ENCODE results near the gene UCK1.
"Not testable (repeated sequence)": the region's sequence is repeated elsewhere in the genome, so short reads cannot be mapped to it uniquely, and the experiment has no call there.

UCK1 gene

GRCh38 chr9:131524665-131525315 is 6.3 kb downstream of the UCK1 start:
- FAIRE-seq (no peak), DNase-seq (ENCODE audit: insufficient read length, low spot score) (no peak)

GRCh38 chr9:131523451-131524435 is 7.3 kb downstream of the UCK1 start:
- DNase-seq (ENCODE audit: insufficient read length, low spot score) (no peak), FAIRE-seq (no peak)

GRCh38 chr9:131523086-131523388 is 8.0 kb downstream of the UCK1 start:
- no peak for FAIRE-seq

GRCh38 chr9:131522257-131523085 is 8.6 kb downstream of the UCK1 start:
- no peak for FAIRE-seq
- DNase-seq (ENCODE audit: insufficient read length, low spot score) = no peak

More at GRCh38 chr9:131523086-131523388, 8.0 kb downstream of the UCK1 start:
- DNase-seq (ENCODE audit: insufficient read length, low spot score) = no peak

- no peak for FAIRE-seq
Observed at GRCh38 chr9:131521822-131522221, 9.2 kb downstream of the UCK1 start.

GRCh38 chr9:131521203-131521602 is 9.9 kb downstream of the UCK1 start:
- DNase-seq (ENCODE audit: insufficient read length, low spot score) = no peak
- no peak for FAIRE-seq

More at GRCh38 chr9:131521822-131522221, 9.2 kb downstream of the UCK1 start:
- no peak for DNase-seq (ENCODE audit: insufficient read length, low spot score)

- FAIRE-seq (no peak), DNase-seq (ENCODE audit: insufficient read length, low spot score) (no peak)
Observed at GRCh38 chr9:131520503-131520902, 10.6 kb downstream of the UCK1 start.

GRCh38 chr9:131518553-131518952 is 12.5 kb downstream of the UCK1 start:
- FAIRE-seq (no peak), DNase-seq (ENCODE audit: insufficient read length, low spot score) (no peak)

- no peak for FAIRE-seq
- DNase-seq (ENCODE audit: insufficient read length, low spot score) = no peak
Observed at GRCh38 chr9:131517761-131518190, 13.3 kb downstream of the UCK1 start.

- no peak for FAIRE-seq
Observed at GRCh38 chr9:131516930-131517329, 14.1 kb downstream of the UCK1 start.

GRCh38 chr9:131516100-131516499 is 15.0 kb downstream of the UCK1 start:
- FAIRE-seq = no peak
- no peak for DNase-seq (ENCODE audit: insufficient read length, low spot score)

More at GRCh38 chr9:131516930-131517329, 14.1 kb downstream of the UCK1 start:
- DNase-seq (ENCODE audit: insufficient read length, low spot score) = no peak

GRCh38 chr9:131515559-131516031 is 15.5 kb downstream of the UCK1 start:
- DNase-seq (ENCODE audit: insufficient read length, low spot score) = not testable (repeated sequence)
- FAIRE-seq = peak; percentile 42

GRCh38 chr9:131513177-131513576 is 17.9 kb downstream of the UCK1 start:
- DNase-seq (ENCODE audit: insufficient read length, low spot score) (no peak), FAIRE-seq (no peak)

- FAIRE-seq (no peak), DNase-seq (ENCODE audit: insufficient read length, low spot score) (no peak)
Observed at GRCh38 chr9:131511880-131512279, 19.2 kb downstream of the UCK1 start.

GRCh38 chr9:131511416-131511815 is 19.6 kb downstream of the UCK1 start:
- DNase-seq (ENCODE audit: insufficient read length, low spot score) = no peak
- no peak for FAIRE-seq

- FAIRE-seq = no peak
- no peak for DNase-seq (ENCODE audit: insufficient read length, low spot score)
Observed at GRCh38 chr9:131505012-131505411, 26.1 kb downstream of the UCK1 start.

GRCh38 chr9:131503626-131504465 is 27.2 kb downstream of the UCK1 start:
- DNase-seq (ENCODE audit: insufficient read length, low spot score) (peak; percentile 17), FAIRE-seq (no peak)

- DNase-seq (ENCODE audit: insufficient read length, low spot score) (peak; percentile 94), FAIRE-seq (peak; percentile 90)
Observed at GRCh38 chr9:131502781-131503625, 28.1 kb downstream of the UCK1 start, which contains the start of gene POMT1. TSS of gene POMT1 (plus strand) at chr9:131502918. CDS start at chr9:131504219, 1,301 bp downstream.

Data from HTR-8/SVneo (cell line).